Stimulated activated CD4-positive, alpha-beta T cell treated with anti-CD3 and anti-CD28 coated beads, TNF-alpha, amount 100 ng/mL, for 4 hours (primary cell): ENCODE results near the gene C6orf120.

ENCODE experiments used
- DNase-seq, 3 experiments: peaks; one replicate each; pipeline ENCODE4 v3.0.0-alpha.2; 2020; ENCODE audit warnings: low read depth in 3 of 3

The C6orf120 gene

DNA sequence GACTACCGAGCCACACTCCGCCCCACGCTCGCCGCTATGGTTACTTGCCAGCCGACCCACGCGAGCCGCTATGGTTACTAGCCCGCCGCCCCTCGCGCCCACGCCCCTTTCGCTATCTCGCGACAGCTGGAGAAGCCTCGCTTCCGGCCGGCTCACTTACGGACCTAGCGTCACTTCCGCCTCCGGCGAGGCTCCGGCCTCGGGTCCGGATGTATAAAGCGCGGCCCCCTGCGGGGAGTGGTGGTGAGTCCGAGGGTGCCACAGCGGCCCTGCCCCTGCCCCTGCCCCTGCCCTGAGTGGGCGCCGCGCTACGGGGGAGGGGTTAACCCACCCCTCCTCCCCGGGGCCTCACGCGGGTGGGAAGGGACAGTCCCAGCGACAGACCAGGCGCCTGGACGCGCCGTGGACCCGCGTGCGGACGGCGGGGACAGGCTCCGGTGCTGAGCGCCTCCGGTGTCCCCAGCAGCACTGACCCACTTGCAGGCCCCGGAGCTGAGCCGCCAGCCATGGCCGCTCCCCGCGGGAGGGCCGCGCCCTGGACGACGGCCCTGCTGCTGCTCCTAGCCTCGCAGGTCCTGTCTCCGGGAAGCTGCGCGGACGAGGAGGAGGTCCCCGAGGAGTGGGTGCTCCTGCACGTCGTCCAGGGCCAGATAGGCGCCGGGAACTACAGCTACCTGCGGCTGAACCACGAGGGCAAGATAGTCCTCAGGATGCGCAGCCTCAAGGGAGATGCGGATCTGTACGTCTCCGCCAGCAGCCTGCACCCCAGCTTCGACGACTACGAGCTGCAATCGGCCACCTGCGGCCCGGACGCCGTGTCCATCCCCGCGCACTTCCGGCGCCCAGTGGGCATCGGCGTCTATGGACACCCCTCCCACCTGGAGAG is at the start of gene C6orf120, which contains the start of gene WDR27:
Gene C6orf120, plus strand, starts transcription at position 173 of the 886 bp plus-strand sequence. Its CDS starts 334 bp downstream, at position 507.
Gene WDR27, minus strand, starts transcription at position 76 of the 886 bp plus-strand sequence. CDS start 13,024 bp downstream, outside the sequence.
- peak; percentile 95 to 98 (median 96) for DNase-seq

DNA sequence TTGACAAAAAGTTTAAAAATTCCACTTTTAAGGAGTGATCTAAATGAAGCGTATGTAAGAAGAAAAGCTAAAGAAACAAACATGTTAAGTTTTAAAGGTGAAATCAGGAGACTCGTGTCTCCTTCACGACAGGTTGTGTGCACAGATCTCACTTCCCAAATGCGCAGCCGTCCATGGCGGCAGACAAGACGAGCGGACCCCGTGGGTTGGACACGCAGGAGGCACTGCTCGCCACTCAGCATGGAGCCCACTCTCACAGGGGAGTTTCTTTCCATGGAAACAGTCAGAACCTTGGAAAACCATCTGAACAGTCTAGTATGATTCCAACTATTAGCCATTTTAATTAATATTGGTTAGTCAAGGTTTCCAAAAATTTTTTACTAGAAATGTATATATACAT is 49.0 kb upstream of the C6orf120 start:
- no peak for DNase-seq

DNA sequence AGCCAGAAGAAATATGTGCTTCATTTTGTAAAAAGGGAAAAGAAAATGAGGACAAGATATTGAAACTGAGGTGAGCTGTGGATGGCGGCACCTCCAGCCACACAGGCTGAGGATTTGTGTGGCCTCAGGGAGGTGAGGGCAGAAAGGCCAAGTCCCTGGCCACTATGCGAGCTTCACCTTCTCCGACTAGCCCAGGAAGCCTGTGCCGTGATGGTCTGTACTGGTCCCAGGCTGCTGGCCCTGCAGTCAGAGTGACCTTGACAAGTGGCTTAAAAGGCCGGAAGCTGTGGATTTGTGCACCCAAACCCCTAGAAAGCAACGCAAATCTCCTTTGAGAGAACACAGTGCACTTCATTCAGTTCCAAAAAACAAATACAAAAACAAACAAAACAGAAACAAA is 48.2 kb upstream of the C6orf120 start:
- no peak for DNase-seq

DNA sequence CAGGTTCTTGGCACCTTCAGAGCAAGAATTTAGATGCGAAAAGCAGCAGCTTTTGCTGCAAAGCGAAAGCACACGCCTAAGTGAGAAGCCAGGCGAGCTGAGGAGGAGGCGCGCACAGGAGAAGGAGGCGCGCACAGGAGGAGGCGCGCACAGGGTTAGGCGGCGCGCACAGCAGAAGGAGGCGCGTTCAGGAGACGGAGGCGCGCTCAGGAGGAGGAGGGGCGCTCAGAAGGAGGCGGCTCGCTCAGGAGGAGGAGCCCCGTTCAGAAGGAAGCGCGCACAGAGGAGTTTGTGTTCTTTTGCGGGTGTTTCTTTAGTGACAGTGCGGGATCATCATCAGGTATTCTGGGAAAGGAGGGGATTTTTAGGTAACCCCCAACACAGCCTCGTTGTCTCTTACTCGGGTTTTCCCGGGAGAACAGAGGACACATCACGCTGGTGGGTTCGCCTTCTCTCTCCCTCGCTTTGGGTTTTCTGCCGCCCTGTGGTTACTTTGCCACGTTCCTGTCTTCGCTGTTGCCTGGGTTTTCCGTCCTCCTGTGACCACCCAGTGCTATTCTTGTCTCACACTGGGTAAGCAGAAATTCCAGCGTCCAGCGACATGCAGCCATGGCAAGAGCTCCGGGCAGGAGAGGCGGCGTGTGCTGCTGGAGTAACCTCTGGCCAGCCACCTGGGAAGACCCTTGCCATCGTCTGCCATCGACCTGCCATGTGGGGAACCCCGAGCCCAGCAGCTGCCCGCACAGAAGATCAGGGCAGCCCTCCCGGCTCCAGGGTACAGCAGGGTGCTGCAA is 47.1 kb upstream of the C6orf120 start:
- peak; percentile 39 to 50 (median 40) for DNase-seq

DNA sequence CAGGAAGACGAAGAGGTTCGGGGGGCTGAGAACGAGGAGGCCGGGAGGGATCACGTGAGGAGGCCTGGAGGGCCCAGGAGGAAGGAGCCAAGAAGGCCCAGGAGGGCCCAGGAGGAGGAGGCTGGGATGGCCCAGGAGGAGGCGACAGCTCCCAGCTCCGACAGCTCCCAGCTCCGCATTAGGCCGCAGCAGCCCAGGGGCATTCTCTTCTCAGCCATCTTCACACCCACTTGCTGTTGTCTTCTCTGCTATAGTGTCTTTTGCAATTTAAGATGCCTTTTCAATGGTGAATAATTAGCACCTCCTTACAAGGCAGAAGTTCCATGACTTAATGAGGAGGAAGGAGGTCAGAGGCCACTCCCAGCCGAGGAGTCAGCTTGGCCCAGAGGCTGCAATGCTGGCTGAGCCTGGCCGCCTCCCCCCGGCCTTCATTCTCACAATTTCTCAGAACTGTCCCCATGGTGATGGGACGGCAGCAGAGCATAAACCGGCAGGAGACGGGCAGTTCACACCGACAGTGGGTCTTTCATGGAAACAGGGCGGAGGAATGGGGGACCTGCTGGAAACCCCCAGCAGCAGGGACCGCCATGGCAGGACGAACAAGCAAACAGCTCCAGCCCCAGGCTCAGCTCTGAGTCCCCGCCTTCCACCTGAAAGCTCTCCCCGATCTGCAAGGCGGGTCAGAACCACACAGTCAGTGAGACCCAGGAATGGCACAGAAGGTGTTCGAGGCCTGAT is 45.2 kb upstream of the C6orf120 start:
- DNase-seq, result no peak

DNA sequence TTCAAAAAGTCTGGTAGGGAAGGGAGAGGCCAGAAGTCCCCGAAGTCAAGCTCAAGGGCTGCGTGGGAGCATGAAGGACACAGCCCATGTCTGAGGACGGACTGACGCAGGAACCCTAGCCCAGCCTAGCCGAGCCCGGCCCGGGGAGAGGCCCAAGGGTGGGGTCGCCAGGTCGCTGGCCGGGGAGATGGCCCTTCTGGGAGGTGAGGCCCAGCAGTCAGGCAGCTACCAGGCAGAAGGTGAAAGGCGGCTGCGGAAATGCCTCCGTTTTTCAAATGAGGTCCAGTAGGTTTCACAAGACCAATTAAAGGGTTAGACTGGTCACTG is 44.7 kb upstream of the C6orf120 start:
- DNase-seq, result no peak

DNA sequence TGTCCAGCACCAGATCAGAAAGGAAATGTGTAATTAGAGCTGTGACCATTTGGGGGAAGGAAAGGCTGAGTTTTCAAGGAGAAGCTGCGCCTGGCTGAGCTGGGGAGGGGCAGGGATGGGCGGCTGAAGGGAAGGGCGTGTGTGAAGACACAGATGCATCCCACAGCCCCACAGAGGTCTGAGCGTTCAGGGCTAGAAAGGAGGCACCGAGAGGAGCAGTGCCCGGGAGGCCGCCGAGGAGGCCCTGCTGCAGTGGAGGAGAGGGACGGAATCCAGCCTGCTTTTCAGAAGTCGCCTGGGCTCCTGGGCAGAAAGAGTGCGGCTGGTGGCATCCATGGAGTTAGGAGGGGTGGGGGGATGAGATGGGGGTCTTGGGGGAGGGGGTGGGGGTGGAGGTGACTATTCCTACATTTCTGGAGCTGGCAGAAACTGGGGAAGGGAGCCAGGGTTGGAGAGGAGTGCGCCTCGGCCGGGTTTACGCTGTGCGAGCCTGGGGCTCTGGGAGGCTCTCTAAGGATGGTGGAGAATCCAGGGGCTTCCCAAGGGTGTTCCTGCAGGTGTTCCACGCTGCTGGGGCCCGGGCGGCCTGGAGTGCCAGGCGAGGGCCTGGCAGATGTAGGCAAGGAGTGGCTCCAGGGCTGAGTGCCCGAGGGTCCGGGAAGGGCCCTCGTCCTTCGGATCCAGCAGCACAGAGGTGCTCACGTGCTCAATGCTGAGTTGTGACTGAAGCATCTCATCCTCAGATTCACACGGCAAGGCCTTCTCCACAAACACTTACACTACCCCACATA is 41.9 kb upstream of the C6orf120 start:
- DNase-seq, result no peak

DNA sequence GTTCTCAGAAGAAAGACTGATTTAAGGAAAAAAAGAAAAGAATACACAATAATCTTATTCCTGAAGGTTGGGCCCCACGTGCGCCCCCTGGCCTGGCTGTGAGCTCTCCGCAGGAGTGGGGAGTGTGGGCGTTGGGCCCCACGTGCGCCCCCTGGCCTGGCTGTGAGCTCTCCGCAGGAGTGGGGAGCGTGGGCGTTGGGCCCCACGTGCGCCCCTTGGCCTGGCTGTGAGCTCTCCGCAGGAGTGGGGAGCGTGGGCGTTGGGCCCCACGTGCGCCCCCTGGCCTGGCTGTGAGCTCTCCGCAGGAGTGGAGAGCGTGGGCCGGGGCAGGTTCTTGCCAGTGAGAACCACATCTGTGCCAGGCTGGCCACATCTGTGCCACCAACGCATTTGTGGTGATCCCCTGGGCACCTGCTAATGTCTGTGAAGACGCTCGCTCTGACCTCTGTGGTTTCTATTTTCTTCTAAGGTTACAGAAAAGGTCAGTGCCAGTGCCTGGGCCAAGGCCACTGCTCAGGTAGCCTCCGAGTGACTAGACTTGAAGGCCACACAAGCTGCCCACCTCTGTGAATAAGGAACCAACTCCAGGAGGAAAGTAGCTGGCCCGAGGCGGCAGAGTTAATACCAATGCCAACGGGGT is 41.1 kb upstream of the C6orf120 start:
- DNase-seq, result no peak

DNA sequence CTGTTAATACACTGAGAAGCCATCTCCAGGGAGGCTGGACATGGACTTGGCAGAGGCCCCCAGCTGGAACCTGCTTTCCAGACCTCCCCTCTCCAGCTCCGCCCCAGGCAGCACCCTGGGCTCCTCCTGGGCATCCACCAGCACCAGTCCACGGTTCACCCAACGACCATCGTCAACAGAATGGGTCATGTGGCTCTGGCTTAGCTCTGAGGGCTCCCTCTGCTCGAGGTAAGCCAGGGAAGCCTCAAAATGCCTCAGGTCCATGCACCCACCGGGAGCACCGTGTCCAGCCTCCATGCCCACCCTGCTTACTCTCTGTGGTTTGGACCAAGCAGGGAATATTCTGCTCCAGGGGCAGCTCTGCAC is 40.6 kb upstream of the C6orf120 start:
- DNase-seq, result no peak

DNA sequence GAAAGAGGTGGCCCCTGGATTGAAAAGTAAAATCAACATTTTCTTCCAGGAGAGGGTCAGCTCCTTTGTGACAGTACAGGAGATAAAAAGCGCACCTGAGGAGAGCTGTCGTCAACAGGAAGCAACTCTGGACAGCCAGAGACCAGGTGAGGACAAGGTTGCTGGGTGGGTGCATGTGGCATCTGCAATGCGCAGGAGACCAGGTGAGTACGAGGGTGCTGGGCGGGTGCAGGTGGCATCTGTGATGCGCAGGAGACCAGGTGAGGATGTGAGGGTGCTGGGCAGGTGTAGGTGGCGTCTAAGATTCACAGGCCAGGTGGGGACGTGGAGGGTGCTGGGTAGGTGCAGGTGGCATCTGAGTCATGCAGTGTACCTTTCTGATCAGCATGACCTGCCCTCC is 38.5 kb upstream of the C6orf120 start:
- no peak for DNase-seq

DNA sequence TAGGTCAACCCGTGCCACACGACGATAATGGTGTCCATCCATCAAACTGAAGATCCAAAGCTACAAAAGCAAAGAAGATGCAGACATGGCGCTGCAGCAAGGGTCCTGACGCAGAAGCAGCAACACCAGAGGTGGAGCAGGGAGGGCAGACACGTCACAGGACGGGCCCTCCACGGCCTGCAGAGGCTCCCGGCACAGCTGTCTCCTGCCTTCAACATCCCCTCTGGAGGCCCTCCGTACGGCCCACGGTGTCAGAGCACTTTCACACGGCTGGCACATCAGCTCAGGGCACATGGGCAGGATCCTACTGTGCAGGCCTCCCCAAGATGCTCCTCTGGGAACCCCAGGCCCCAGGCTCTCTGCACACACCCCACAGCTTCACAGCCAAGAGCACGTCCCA is 37.7 kb upstream of the C6orf120 start:
- no peak for DNase-seq

DNA sequence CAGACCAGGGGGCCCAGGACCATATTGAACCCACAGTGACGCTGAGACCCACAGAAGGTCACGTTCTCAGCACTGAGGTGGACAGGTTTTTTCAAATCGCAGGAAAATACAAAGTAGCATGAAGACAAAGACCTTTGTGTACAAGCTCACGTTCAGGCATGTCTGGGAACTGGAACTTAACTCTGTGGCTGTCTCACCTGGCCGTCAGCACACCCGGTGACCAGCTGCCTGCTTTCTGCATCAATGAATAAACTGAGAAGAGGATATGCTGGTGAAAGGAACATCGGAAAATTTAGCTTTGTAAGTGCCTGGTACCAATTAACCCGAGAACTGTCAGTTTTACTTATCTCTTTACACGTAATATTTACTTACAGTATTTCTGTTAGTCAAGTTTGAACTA is 36.6 kb upstream of the C6orf120 start:
- DNase-seq, result no peak

DNA sequence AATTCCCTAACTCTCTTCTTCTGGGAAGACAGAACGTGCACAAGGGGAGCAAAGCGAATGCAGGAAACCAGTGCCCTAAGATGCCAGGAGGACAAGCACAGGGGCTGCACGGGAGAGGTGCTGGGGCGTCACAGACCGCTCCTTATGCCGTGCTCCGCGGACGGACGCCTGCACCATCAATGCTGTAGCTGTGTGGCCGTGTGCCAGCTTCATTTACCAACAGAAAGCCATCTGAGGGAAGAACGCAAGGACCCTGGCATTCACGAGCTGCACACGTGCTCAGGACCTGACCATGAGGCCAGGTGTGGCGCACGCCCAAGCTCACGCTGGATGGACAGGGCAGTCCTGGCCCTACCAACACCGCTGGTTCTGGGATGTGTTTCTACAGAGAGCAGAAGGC is 35.5 kb upstream of the C6orf120 start:
- DNase-seq, result no peak

DNA sequence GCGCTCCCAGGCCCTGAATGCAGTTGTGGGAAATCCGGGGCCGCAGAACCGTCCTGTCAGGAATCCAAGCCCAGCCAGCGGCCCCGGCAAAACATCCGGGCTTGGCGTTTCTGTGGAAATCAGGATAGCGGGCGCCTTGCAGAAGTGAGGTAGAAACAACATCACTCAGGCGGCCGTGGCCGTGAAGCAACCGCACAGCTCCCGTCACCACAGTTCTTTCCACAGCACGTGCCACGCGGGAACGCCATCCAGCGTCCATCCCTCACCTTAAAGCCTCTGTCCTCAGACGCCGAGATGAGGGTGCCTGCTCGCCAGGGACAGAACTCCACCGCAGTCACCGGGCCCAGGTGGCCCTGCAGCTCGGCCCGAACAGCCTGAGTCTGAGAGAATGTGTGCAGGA is 34.2 kb upstream of the C6orf120 start:
- DNase-seq, result no peak

DNA sequence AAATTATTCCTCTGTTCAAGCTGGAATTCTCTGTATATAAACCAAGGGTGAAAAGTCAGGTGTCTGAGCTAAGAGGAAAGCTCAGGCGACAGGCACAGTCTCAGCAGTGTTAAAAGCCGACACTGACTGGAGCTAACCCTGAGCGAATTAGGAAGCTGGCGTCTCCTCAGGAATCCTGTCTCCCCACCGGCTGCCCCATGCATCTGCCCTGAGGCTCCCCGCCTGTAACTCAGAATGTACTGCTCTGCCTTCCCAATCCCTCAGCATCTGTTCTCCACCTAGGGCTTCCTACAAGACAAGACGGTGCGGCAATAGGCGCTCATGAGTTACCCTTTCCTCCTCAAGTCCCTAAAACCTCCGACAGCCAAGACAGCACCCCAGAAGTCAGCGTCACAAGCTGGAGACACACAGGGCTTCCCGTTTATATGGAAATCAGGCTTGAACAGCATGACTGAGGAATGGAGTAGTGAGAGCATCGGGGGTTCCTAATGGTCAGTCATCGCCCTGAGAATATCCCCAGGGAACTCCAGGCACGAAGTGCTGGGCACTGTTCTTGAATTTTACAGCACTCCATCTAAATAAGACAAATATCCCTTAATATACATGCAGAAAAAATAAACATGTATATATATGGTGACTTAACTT is 33.6 kb upstream of the C6orf120 start:
- no peak for DNase-seq

DNA sequence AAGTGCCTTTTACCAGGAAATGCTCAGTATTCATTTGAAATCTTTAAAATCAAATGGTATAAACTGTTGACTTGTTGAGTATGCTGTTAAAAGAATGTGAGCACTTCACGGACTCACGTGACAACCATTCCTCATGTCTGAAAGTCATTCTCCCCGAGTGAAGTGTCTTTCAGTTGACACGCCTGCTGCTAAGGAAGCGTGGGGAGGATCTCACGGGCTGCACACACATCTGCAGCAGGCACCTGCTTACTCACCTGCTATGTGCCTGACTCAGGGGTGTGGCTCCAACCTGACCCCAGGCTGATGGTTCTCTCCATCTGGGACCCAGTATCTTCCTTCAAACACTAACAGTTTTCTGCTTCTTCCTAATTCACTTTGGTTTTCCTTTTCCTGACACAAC is 32.8 kb upstream of the C6orf120 start:
- DNase-seq, result no peak

DNA sequence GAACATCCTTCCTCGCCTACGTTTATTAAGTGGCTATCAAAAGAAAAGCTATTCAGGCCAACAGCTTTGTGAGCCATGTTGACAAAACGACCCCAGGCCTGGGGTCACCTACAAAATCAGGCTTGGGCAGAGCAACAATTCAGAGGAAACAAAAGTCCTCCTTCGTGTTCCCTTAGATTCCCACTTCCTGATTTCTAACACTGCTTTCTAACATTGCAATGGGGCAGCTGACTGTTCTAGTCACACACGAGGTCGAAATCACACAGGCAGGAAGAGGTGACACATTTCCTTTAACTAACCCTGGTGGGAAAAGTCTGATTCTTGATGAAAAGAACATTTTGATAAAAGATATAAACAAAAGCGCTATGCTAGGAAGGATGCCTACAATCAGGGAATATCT is 32.0 kb upstream of the C6orf120 start:
- DNase-seq, result no peak

DNA sequence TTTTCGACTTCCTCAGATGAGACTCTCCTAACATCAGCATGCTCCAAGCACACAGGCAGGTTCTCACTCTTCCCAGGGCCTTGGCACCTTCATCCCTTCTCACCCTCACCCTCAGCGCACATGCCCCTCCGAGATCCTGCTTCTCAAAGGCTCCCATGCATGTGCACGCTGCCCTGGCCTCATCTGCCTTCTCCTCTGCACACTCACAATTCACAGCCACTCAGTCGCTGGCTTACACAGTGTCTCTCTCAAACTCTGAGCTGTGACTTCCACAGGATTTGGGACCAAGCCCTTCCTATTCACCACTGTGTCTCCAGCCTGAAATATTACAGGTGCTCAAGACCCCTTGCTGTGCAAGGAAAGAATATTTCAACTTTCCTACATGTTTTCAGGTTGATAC is 30.4 kb upstream of the C6orf120 start:
- no peak for DNase-seq

DNA sequence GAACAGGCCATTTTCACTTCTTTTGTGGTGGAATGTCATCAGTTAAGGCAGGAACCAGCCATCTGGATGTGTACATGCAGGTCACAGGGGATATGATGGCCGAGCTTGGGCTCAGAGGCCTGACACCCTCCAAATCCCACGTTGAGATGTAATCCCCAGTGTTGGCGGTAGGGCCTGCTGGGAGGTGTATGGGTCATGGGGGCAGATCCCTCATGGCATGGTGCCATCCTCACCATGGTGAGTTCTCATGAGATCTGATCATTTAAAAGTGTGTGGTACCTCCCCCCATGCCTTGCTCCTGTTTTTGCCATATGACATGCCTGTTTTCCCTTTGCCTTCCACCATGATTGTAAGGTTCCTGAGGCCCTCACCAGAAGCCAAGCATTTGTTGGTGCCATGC is 26.9 kb upstream of the C6orf120 start:
- no peak for DNase-seq

DNA sequence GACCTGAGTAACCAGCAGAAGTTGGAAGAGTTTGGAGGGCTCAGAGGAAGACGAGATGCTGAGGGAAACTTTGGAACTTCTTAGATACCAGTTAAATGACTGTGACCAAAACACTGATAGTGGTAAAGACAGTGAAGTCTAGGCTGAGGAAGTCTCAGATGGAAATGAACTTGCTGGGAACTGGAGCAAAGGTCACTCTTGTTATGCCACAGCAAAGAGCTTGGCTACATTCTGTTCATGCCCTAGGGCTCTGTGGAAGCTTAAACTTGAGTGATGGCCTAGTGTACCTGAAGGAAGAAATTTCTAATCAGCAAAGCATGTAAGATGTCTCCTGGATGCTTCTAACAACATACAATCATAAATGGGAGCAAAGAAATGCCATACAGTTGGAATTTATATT is 24.8 kb upstream of the C6orf120 start:
- DNase-seq, result no peak

DNA sequence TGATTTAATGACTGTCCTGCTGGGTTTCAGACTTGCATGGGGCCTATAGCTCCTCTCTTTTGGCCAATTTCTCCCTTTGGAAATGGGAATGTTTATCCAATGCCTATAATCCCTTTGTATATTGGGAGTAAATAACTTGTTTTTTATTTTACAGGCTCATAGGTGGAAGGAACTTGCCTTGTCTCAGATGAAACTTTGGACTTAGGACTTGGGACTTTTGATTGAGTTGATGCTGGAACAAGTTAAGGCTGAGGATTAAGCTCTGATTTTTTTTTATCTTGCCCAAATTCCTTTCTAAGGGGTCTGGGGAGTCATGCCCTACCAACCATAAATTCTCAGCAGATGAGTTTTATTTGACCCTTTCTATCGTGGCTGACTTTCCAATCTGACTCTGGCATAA is 23.6 kb upstream of the C6orf120 start:
- no peak for DNase-seq
